Vagina (tissue), 2 donors: Measurements from ENCODE around the gene SECISBP2L. TPM values are rescaled to one million over a fixed set of nuclear protein-coding genes. Genes with fewer than 3 reads are reported as not detected.
A peak's percentile ranks its signal among the peaks of the same experiment; 100 is the strongest.

Experiments used
- DNase-seq, 2 donors: peaks; one replicate each; pipeline ENCODE4 v3.0.0-alpha.2; 2017; ENCODE audit errors: extremely low spot score in 2 of 2
- H3K27ac ChIP-seq: fragments of 200-600 bp; sonication (generic); one replicate; pipeline ENCODE4 v1.5.1; 2019
- H3K27me3 ChIP-seq: fragments of 200-600 bp; sonication (generic); one replicate; pipeline ENCODE4 v1.5.1; 2019
- H3K36me3 ChIP-seq, 2 donors: fragments of 200-600 bp; sonication (generic); one replicate each; pipeline ENCODE4 v1.5.1; 2017 to 2019
- H3K4me1 ChIP-seq: fragments of 200-600 bp; sonication (generic); one replicate; pipeline ENCODE4 v1.5.1; 2019
- H3K4me3 ChIP-seq, 2 donors: fragments of 200-600 bp; sonication (generic); 1 replicate in 1 of 2; 2 replicates in 1 of 2; pipeline ENCODE4 v1.5.1; 2016 to 2019
- H3K9me3 ChIP-seq: fragments of 200-600 bp; sonication (generic); one replicate; pipeline ENCODE4 v1.5.1; 2019
- POLR2A ChIP-seq, 2 donors: fragments of 450-650 bp; IDR thresholded peaks; one replicate each; pipeline ENCODE4 v1.6.1; 2017; ENCODE audit warnings: antibody characterized with exemption in 2 of 2, mild to moderate bottlenecking in 2 of 2, moderate library complexity in 2 of 2
- POLR2AphosphoS5 ChIP-seq, 2 donors: sonication (generic); formaldehyde crosslinking; IDR thresholded peaks; one replicate each; pipeline ENCODE4 v1.9.0; 2017; ENCODE audit warnings: antibody characterized with exemption in 2 of 2, mild to moderate bottlenecking in 2 of 2, low read depth in 1 of 2; ENCODE audit not compliant: insufficient read depth in 1 of 2
- intact Hi-C: fragments of 100-400 bp; cut with DNase I; formaldehyde crosslinking; loops from one replicate; pipeline ENCODE4 v1.15.1; 2023
- total RNA-seq: library from RNA; depleted of rRNA; stranded (reverse); fragments of >200 nt; gene quantifications from one replicate; pipeline ENCODE4 v1.2.3, GENCODE V29; 2016
- TF ChIP-seq, protein P1 (sequence below), 3 experiments: fragments of 450-650 bp in 2 of 3; fragments of 200-600 bp in 1 of 3; sonication (generic) in 1 of 3; IDR thresholded peaks; one replicate each; pipeline ENCODE4 v1.5.1; 2017 to 2019; ENCODE audit warnings: antibody characterized with exemption in 3 of 3, mild to moderate bottlenecking in 2 of 3, moderate library complexity in 2 of 3

SECISBP2L gene, protein sequence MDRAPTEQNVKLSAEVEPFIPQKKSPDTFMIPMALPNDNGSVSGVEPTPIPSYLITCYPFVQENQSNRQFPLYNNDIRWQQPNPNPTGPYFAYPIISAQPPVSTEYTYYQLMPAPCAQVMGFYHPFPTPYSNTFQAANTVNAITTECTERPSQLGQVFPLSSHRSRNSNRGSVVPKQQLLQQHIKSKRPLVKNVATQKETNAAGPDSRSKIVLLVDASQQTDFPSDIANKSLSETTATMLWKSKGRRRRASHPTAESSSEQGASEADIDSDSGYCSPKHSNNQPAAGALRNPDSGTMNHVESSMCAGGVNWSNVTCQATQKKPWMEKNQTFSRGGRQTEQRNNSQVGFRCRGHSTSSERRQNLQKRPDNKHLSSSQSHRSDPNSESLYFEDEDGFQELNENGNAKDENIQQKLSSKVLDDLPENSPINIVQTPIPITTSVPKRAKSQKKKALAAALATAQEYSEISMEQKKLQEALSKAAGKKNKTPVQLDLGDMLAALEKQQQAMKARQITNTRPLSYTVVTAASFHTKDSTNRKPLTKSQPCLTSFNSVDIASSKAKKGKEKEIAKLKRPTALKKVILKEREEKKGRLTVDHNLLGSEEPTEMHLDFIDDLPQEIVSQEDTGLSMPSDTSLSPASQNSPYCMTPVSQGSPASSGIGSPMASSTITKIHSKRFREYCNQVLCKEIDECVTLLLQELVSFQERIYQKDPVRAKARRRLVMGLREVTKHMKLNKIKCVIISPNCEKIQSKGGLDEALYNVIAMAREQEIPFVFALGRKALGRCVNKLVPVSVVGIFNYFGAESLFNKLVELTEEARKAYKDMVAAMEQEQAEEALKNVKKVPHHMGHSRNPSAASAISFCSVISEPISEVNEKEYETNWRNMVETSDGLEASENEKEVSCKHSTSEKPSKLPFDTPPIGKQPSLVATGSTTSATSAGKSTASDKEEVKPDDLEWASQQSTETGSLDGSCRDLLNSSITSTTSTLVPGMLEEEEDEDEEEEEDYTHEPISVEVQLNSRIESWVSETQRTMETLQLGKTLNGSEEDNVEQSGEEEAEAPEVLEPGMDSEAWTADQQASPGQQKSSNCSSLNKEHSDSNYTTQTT
- total RNA-seq = 24.3 TPM

DNA sequence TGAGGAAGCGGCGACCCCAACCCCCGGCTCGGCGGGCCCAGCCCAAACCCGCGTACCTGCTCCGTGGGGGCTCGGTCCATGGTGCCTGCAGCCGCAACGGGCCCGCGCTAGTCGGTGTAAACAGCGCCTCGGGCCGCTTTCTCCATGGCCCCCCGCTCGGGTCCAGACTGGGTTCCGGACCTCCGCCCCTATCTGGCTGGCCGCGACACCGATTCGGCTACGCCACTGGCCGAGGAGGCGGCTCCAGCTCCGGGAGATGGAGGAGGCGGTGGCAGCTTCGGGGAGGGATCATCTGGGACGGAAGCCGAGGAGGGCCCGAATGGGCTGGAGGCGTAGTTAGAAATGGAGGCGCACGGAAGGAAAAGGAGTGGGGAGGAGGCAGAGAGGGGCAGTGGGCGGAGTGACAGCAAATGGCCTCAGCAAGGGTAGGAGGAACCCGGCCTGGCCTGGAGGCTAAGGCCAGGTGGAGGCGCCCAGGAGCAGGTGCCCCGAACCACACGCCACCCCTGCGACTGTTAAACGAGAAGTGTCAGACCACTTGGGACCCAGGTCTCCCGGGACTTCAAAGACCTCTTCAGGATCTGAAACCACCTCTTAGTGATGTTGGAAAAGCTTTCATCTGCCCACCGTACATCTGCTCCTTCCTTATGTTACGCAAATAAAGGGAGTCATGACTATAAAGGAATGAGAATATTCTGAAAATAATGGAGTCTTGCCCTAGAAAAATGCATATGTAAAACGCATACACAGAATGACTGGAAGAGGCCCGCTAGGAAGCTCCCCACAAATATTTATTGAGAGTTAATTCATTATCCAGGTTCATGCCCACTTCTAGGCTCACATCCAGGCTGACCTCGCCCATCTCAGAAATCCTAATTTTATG is at the start of gene SECISBP2L:
TSS of gene SECISBP2L (minus strand) at position 227 of the 883 bp plus-strand sequence. CDS start at position 80, 147 bp downstream.
- no peaks in the 10 kb centered on the region for H3K27me3 ChIP-seq
- H3K36me3 ChIP-seq = no peaks in the 10 kb centered on the region
- H3K9me3 ChIP-seq = no peaks in the 10 kb centered on the region
- H3K4me1 ChIP-seq = peaks cover 47% of the 10 kb centered on the region
- peak within 1 kb of the TSS; percentile 97 for H3K4me3 ChIP-seq
- peak within 1 kb of the TSS; percentile 91 for H3K27ac ChIP-seq
- intact Hi-C loops = no loop called here
- peak; percentile 92 to 97 for TF ChIP-seq POLR2AphosphoS5 (IDR thresholded peaks at IDR 0.05; ENCODE audit: insufficient read depth in 1 of 2, low read depth in 1 of 2)
- TF ChIP-seq, protein P1, sequence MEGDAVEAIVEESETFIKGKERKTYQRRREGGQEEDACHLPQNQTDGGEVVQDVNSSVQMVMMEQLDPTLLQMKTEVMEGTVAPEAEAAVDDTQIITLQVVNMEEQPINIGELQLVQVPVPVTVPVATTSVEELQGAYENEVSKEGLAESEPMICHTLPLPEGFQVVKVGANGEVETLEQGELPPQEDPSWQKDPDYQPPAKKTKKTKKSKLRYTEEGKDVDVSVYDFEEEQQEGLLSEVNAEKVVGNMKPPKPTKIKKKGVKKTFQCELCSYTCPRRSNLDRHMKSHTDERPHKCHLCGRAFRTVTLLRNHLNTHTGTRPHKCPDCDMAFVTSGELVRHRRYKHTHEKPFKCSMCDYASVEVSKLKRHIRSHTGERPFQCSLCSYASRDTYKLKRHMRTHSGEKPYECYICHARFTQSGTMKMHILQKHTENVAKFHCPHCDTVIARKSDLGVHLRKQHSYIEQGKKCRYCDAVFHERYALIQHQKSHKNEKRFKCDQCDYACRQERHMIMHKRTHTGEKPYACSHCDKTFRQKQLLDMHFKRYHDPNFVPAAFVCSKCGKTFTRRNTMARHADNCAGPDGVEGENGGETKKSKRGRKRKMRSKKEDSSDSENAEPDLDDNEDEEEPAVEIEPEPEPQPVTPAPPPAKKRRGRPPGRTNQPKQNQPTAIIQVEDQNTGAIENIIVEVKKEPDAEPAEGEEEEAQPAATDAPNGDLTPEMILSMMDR (IDR thresholded peaks at IDR 0.05) = no peak
- peak; percentile 28 to 62 for TF ChIP-seq POLR2A (IDR thresholded peaks at IDR 0.05)
- peak in 1 of 2 donors; percentile 93 for DNase-seq

DNA sequence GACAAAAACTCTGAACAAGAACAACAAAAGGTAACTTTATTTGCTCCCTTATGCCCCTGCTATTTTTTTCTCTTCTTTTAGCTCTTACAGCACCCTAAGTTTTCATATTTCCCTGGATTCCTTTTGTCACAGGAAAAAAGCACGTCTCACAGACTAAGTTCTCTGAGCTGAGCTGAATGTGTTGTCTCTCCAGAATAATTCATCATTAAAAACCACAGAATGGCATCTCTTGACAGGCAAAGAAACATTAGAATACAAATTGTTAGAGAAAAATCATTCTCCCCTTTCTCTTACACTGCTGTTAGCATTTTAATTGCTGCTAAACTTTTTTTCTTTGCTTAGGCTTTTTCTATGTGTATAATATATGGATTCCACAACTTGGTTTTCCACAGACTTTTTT is 48.7 kb upstream of the SECISBP2L start:
- Histone ChIP-seq H3K27me3 (no peaks in the 10 kb centered on the region), H3K4me3 (no peak overlapping the region), H3K27ac (no peak overlapping the region), H3K4me1 (no peaks in the 10 kb centered on the region), H3K9me3 (no peaks in the 10 kb centered on the region), H3K36me3 (no peaks in the 10 kb centered on the region)
- intact Hi-C loops = no loop called here
- DNase-seq = no peak
- TF ChIP-seq, protein P1 (IDR thresholded peaks at IDR 0.05) = no peak
- TF ChIP-seq POLR2A (IDR thresholded peaks at IDR 0.05) (no peak), POLR2AphosphoS5 (IDR thresholded peaks at IDR 0.05; ENCODE audit: insufficient read depth in 1 of 2, low read depth in 1 of 2) (no peak)

DNA sequence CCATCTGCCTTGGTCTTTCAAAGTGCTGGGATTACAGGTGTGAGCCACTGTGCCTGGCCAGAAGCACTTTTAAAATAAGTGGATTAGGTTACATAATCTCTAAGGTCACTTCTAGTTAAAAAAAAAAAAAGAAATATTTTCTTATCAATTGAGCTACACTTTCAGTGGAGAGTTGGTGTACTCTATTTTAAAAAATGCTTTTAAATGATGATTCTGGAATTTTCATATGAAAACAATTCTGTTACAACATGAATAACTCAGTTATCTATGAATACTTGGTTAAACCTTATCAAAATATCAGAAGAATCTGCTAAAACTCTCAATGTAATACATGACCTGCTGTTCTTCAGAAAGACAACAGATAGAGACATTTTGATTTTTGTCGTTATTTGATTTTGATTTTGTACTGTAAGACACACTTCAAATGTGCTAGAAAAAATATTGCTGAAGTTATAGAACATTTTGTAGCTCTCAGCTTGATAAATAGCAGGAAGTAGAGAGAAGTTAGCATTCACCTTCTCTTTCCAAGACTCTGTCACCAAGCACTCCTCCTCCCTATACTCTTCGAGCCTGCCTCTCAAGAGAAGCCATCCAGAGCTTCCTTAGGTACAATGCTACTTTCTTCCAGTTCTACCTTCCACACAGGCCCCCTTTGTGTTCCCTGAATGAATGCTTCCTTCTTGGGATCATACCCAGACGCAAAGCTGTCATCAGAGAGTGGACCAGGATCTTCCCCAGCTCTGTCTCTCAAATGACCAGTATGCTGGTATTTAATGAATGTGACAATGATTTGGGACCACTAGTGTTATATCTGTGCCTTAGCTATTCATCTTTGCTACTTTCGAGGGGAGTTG is 47.2 kb upstream of the SECISBP2L start:
- TF ChIP-seq, protein P1 (IDR thresholded peaks at IDR 0.05) = no peak
- TF ChIP-seq POLR2AphosphoS5 (IDR thresholded peaks at IDR 0.05; ENCODE audit: insufficient read depth in 1 of 2, low read depth in 1 of 2) (no peak), POLR2A (IDR thresholded peaks at IDR 0.05) (no peak)
- no peaks in the 10 kb centered on the region for H3K27me3 ChIP-seq
- H3K27ac ChIP-seq = no peak overlapping the region
- no peaks in the 10 kb centered on the region for H3K9me3 ChIP-seq
- no peaks in the 10 kb centered on the region for H3K36me3 ChIP-seq
- no peak overlapping the region for H3K4me3 ChIP-seq
- no peaks in the 10 kb centered on the region for H3K4me1 ChIP-seq
- intact Hi-C loops = no loop called here
- no peak for DNase-seq

DNA sequence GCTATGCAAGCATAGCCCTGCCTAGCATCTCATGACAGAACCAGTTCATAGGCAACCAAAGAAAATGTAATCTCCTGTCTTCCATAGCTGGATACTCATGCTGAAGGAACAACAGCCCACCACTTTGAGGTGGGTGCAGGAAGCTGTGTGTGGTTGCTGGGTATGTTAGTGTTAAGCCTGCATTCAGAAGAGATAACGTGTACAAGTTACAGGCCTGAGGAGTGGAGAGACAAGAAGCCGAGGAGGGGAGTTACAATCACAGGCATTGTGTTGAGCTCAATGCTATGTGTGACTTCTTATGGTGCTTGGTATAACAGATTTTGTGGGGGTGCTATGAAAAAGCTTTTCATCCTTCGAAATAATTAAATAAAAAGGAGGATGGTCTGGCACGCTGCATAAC is 42.8 kb upstream of the SECISBP2L start:
- Histone ChIP-seq H3K36me3 (no peaks in the 10 kb centered on the region), H3K27ac (no peak overlapping the region), H3K9me3 (no peaks in the 10 kb centered on the region), H3K4me3 (no peak overlapping the region), H3K4me1 (no peaks in the 10 kb centered on the region), H3K27me3 (no peaks in the 10 kb centered on the region)
- no peak for TF ChIP-seq POLR2AphosphoS5 (IDR thresholded peaks at IDR 0.05; ENCODE audit: insufficient read depth in 1 of 2, low read depth in 1 of 2)
- TF ChIP-seq POLR2A (IDR thresholded peaks at IDR 0.05) = no peak
- TF ChIP-seq, protein P1 (IDR thresholded peaks at IDR 0.05) = no peak
- intact Hi-C loops = no loop called here
- no peak for DNase-seq
